Fibroblast of lung (primary cell): ENCODE results near the gene CALML6.

Experiments used
- EZH2 ChIP-seq: IDR thresholded peaks from 2 replicates; pipeline ENCODE4 v1.5.1; 2012; ENCODE audit warnings: low read length, control low read depth, mild to moderate bottlenecking; ENCODE audit errors: missing control alignments
- TF ChIP-seq, protein P1 (sequence below), 2 donors: IDR thresholded peaks in 1 of 2; conservative IDR thresholded peaks in 1 of 2; 1 replicate in 1 of 2; 2 replicates in 1 of 2; pipeline ENCODE4 v1.5.1; 2011 to 2012; ENCODE audit warnings: low read length in 2 of 2, control low read depth in 1 of 2, inconsistent platforms in 1 of 2, low read depth in 1 of 2, mild to moderate bottlenecking in 1 of 2

GRCh38 chr1:1922702-1922955 is 7.6 kb downstream of the CALML6 start:
- TF ChIP-seq, protein P1, sequence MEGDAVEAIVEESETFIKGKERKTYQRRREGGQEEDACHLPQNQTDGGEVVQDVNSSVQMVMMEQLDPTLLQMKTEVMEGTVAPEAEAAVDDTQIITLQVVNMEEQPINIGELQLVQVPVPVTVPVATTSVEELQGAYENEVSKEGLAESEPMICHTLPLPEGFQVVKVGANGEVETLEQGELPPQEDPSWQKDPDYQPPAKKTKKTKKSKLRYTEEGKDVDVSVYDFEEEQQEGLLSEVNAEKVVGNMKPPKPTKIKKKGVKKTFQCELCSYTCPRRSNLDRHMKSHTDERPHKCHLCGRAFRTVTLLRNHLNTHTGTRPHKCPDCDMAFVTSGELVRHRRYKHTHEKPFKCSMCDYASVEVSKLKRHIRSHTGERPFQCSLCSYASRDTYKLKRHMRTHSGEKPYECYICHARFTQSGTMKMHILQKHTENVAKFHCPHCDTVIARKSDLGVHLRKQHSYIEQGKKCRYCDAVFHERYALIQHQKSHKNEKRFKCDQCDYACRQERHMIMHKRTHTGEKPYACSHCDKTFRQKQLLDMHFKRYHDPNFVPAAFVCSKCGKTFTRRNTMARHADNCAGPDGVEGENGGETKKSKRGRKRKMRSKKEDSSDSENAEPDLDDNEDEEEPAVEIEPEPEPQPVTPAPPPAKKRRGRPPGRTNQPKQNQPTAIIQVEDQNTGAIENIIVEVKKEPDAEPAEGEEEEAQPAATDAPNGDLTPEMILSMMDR (conservative IDR thresholded peaks at IDR 0.05 in 1 of 2, IDR thresholded peaks at IDR 0.05 in 1 of 2; ENCODE audit: low read depth in 1 of 2, low read length in 2 of 2) = no peak
- no peak for TF ChIP-seq EZH2
